NCI-H1417 (cell line): ENCODE data around the gene LRSAM1.
A peak's percentile ranks its signal among the peaks of the same experiment; 100 is the strongest.

Experiments used
- DNase-seq, 3 experiments: peaks; one replicate each; lab custom pipeline; 2025; lab: John Stamatoyannopoulos, UW

Gene LRSAM1

GRCh38 chr9:127426756-127427155 is 24.6 kb upstream of the LRSAM1 start:
- no peak for DNase-seq

GRCh38 chr9:127428348-127428747 is 23.0 kb upstream of the LRSAM1 start:
- no peak for DNase-seq

- no peak for DNase-seq
Observed at GRCh38 chr9:127430415-127430814, 20.9 kb upstream of the LRSAM1 start.

- no peak for DNase-seq
Observed at GRCh38 chr9:127437497-127438264, 13.6 kb upstream of the LRSAM1 start.

GRCh38 chr9:127438394-127438793 is 12.9 kb upstream of the LRSAM1 start:
- no peak for DNase-seq

- DNase-seq, result peak in 1 of 3 experiments; percentile 12
Observed at GRCh38 chr9:127444283-127444920, 6.9 kb upstream of the LRSAM1 start.

GRCh38 chr9:127444921-127445850 is 6.1 kb upstream of the LRSAM1 start:
- DNase-seq, result peak in 1 of 3 experiments; percentile 30

GRCh38 chr9:127445851-127446712 is 5.2 kb upstream of the LRSAM1 start:
- no peak for DNase-seq

GRCh38 chr9:127446713-127447415 is 4.4 kb upstream of the LRSAM1 start:
- DNase-seq, result no peak

GRCh38 chr9:127447416-127448111 is 3.7 kb upstream of the LRSAM1 start:
- peak in 1 of 3 experiments; percentile 23 for DNase-seq

GRCh38 chr9:127448112-127448805 is 3.1 kb upstream of the LRSAM1 start:
- DNase-seq, result peak in 1 of 3 experiments; percentile 23

- peak in 1 of 3 experiments; percentile 28 for DNase-seq
Observed at GRCh38 chr9:127449332-127449966, 1.9 kb upstream of the LRSAM1 start.

- DNase-seq, result peak in 1 of 3 experiments; percentile 50
Observed at GRCh38 chr9:127450243-127450760, 1.0 kb upstream of the LRSAM1 start.

- DNase-seq, result peak in 1 of 3 experiments; percentile 84
Observed at GRCh38 chr9:127451608-127451857, 223 bp downstream of the LRSAM1 start.

- DNase-seq, result peak; percentile 14 to 77 (median 61)
Observed at GRCh38 chr9:127451858-127452656, 747 bp downstream of the LRSAM1 start.

- DNase-seq, result no peak
Observed at GRCh38 chr9:127452691-127453090, 1.4 kb downstream of the LRSAM1 start.

- DNase-seq, result no peak
Observed at GRCh38 chr9:127455324-127455992, 4.1 kb downstream of the LRSAM1 start.
